Stimulated activated memory B cell treated with anti-CD40 and anti-IgM and Interleukin-4, amounts not matched to agents 10 μg/mL and 1 μg/mL and 100 μg/mL, for 72 hours (primary cell): ENCODE results near the gene PAN3.

ENCODE experiments used
- ATAC-seq: fragments of 150-1000 bp; cut with Tn5 transposase; 2 replicates; pipeline ENCODE4 v1.10.0; 2021
- H3K27ac Mint-ChIP-seq: one replicate; pipeline ENCODE4 v1.8.0; 2022; ENCODE audit warnings: mild to moderate bottlenecking, mixed read lengths
- H3K27me3 Mint-ChIP-seq: one replicate; pipeline ENCODE4 v1.8.0; 2022; ENCODE audit warnings: mixed read lengths
- H3K36me3 Mint-ChIP-seq: one replicate; pipeline ENCODE4 v1.8.0; 2022; ENCODE audit warnings: mixed read lengths
- H3K4me1 Mint-ChIP-seq: one replicate; pipeline ENCODE4 v1.8.0; 2022; ENCODE audit warnings: mixed read lengths
- H3K4me3 Mint-ChIP-seq: one replicate; pipeline ENCODE4 v1.8.0; 2022; ENCODE audit warnings: mild to moderate bottlenecking, moderate library complexity, mixed read lengths
- H3K9me3 Mint-ChIP-seq: one replicate; pipeline ENCODE4 v1.8.0; 2022; ENCODE audit warnings: mixed read lengths

Gene PAN3

DNA sequence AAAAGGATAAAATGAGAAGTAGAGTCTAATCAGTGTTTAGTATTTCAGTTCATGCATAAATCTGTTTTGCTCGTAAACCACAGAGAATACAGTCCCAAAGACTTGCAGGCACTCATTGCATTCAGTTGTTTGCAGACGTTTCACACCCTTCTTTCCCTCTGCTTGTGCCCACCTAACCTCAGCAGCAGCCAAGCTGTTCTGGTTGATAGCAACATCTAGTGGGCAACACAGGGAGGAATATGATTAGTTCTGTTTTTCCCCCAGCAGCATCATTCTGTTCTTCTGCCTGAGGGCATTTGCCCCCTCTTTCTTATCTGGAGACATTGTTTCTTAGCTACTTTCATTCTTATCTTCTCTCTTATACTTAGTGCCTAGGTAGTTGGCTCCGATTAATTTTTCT, 135.6 kb downstream of the PAN3 start:
- Mint-ChIP-seq H3K27ac (no peak overlapping the region), H3K36me3 (peaks cover 37% of the 10 kb centered on the region), H3K4me3 (no peak overlapping the region), H3K4me1 (peaks cover 8% of the 10 kb centered on the region), H3K9me3 (no peaks in the 10 kb centered on the region), H3K27me3 (no peaks in the 10 kb centered on the region)
- ATAC-seq, result no peak

DNA sequence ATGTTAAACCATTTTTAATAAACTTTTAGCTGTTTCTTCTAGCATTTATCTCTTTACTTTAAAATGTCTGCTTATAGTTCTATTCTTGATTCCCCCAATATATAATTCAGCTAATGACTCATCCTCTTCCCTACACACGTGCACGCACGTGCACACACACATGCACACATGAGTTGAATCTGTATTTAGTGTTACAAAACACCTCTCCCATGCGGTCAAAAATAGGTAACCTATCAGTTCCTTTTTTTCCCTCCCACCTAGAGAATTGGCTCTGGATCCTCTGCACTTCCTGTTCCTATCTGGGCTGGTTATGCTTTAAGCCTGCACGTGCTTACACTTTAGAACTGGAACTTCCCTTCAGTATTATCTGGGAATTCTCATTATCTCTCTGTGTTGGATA, 144.1 kb downstream of the PAN3 start:
- no peak overlapping the region for H3K27ac Mint-ChIP-seq
- no peaks in the 10 kb centered on the region for H3K9me3 Mint-ChIP-seq
- ATAC-seq, result no peak
- peaks cover 64% of the 10 kb centered on the region for H3K36me3 Mint-ChIP-seq
- H3K27me3 Mint-ChIP-seq, result no peaks in the 10 kb centered on the region
- no peak overlapping the region for H3K4me3 Mint-ChIP-seq
- no peaks in the 10 kb centered on the region for H3K4me1 Mint-ChIP-seq

DNA sequence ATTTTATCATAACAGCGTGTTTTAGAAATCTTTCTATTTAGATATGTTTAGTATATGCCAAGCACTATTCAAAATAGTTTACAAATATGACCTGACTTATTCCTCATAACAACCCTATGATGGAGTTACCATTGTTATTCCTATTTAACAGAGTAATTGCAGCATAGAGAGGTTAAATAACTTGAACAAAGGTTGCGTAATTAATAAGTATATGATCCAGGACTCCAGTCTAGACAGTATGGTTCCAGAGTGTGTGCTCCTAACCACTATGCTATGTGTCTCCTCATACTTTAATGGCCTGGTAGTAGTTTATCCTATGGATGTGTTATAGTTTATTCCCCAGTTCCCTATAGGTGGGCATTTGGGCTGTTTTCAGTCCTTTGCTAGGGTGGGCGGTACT, 145.3 kb downstream of the PAN3 start:
- Mint-ChIP-seq H3K4me3 (no peak overlapping the region), H3K9me3 (no peaks in the 10 kb centered on the region), H3K27ac (no peak overlapping the region), H3K27me3 (no peaks in the 10 kb centered on the region), H3K4me1 (no peaks in the 10 kb centered on the region), H3K36me3 (peaks cover 73% of the 10 kb centered on the region)
- ATAC-seq, result no peak

DNA sequence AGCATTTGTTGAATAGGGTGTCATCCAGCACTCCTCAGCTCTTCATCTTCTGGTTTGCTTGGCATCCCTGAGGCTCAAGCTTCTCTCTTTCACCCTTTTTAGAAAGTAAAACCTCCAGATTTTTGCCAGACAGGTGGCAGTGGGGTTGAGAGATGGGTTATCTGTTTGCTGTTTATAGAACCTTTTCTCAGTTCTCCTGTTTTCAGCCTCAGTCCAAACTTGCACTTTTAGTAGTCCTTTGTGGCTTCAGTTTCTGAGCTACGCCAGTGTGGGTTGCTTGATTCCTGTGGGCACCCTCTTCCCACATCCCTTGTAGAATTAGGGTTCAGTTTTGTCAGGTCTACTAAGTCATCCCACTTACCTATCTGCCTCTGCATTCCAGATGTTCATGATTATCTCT, 147.9 kb downstream of the PAN3 start:
- Mint-ChIP-seq H3K4me1 (no peaks in the 10 kb centered on the region), H3K36me3 (peaks cover 70% of the 10 kb centered on the region), H3K27me3 (no peaks in the 10 kb centered on the region), H3K9me3 (no peaks in the 10 kb centered on the region), H3K4me3 (no peak overlapping the region), H3K27ac (no peak overlapping the region)
- ATAC-seq, result no peak

DNA sequence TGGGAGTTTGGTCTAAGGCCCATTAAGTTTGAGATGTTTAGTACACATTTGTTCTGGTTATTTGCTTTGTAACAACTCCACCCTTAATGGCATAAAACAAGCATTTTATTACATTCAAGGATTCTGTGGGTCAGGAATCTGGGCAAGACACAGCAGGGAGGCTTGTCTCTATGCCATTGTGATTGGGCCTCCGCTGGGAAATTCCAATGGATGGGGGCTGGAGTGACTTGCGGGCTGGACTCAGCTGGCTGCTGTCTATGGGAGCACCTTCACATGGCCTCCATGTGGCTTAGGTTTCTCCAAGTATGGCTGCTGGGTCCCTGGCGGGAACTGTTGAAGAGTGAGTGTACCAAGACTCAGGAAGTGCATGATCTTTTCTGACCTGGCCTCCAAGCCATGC, 159.0 kb downstream of the PAN3 start:
- Mint-ChIP-seq H3K4me1 (peaks cover 27% of the 10 kb centered on the region), H3K27me3 (no peaks in the 10 kb centered on the region), H3K4me3 (no peak overlapping the region), H3K27ac (no peak overlapping the region), H3K36me3 (peaks cover 31% of the 10 kb centered on the region), H3K9me3 (no peaks in the 10 kb centered on the region)
- no peak for ATAC-seq

DNA sequence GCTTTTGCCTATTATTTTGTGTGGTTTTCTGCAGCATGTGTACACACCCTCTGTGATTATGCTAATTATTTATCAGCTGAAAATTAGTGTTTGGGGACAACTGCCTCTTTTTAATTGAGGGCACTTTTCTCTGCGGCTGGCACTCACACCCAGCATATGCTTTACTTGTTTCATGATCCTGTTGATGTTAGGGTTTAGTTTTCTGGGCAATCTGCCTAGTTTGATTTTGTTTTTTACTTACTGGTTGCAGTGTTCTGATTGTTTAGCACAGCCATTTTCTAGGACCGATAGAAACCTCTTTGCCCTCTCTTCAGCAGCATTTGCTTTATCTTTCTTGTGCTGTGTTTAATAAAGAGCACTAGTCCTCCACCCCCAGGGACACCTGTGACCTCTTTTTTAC, 161.6 kb downstream of the PAN3 start:
- no peak for ATAC-seq
- Mint-ChIP-seq H3K36me3 (peaks cover 12% of the 10 kb centered on the region), H3K4me1 (peaks cover 27% of the 10 kb centered on the region), H3K27me3 (no peaks in the 10 kb centered on the region), H3K27ac (no peak overlapping the region), H3K9me3 (no peaks in the 10 kb centered on the region), H3K4me3 (no peak overlapping the region)

DNA sequence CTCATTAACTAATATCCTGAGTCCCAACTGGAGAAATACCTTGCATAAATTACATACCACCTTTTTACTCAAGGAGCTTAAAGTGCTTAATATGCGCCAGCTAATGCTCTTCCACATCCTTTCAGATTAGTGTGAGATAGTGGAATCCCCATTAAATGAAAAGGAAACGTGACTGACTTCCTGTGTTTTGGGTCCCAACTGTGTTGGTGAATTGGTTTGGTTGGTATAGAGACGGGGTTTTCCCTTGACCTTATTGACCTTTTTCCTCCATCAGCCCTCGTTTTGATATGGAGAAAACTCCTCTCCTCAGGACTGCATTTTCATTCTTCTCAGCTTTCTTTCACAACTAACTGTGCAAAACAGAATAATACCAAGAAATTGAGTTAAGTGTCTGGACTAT, 163.5 kb downstream of the PAN3 start:
- H3K4me1 Mint-ChIP-seq, result peaks cover 24% of the 10 kb centered on the region
- no peak for ATAC-seq
- H3K27me3 Mint-ChIP-seq, result no peaks in the 10 kb centered on the region
- no peak overlapping the region for H3K27ac Mint-ChIP-seq
- no peaks in the 10 kb centered on the region for H3K36me3 Mint-ChIP-seq
- no peak overlapping the region for H3K4me3 Mint-ChIP-seq
- no peaks in the 10 kb centered on the region for H3K9me3 Mint-ChIP-seq

DNA sequence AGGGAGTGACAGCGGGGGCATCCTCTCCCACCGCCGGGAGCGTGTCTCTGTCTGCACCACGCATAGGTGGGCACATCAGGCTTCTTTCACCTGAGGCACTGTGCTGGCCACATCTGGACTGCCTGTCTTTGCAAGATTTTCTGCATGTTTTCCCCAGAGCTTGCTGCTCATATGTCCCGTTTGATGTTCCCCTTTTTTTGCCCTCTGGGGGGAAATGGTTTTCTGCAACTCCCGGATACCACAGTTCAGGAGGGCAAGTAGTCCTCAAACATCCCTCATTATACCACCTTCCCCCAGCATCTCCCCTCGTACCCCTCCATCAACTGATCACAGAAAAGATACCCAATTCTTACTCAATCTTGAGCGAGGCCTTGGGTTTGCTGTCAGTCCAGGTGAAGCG, 168.0 kb downstream of the PAN3 start:
- Mint-ChIP-seq H3K4me1 (peaks cover 5% of the 10 kb centered on the region), H3K36me3 (no peaks in the 10 kb centered on the region), H3K27me3 (no peaks in the 10 kb centered on the region), H3K4me3 (no peak overlapping the region), H3K9me3 (no peaks in the 10 kb centered on the region), H3K27ac (no peak overlapping the region)
- no peak for ATAC-seq

DNA sequence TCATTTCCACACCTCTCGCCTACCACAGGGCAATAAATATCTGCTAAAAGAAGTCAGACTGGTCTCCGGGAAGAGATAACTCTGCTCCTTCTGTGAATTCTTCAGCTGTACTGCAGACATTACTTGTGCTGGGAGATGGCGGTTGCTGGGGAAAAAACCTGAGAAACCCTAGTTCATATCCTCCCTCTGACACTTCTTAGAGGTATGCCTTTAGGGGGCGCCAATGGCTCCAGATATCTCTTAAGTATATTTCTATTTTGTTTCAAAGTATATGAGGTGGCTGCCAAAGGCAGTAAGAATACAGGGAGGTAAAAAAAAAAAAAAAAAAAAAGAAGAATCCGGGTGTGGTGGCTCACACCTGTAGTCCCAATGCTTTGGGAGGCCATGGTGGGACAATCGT, 175.2 kb downstream of the PAN3 start:
- Mint-ChIP-seq H3K27me3 (no peaks in the 10 kb centered on the region), H3K36me3 (no peaks in the 10 kb centered on the region), H3K9me3 (no peaks in the 10 kb centered on the region), H3K4me3 (no peak overlapping the region), H3K27ac (no peak overlapping the region), H3K4me1 (no peaks in the 10 kb centered on the region)
- no peak for ATAC-seq

DNA sequence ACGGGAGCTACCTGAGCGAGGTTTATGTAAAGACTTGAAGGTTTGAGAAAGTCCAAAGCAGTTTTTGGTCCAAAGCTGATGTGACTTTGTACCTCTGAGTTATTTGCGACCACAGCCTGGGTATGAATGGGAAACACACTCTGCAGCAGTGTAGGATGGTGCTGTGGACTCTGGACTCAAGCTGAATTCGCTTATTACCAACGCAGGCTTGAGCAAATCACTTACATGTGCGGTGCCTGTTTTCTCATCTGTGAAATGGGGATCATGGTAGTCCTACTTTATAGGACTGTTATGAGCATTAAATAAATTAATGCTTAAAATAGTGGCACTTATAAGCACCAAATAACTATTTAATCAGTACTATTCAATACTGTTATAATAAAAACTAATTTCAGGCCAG, 176.5 kb downstream of the PAN3 start:
- Mint-ChIP-seq H3K4me3 (no peak overlapping the region), H3K4me1 (no peaks in the 10 kb centered on the region)

DNA sequence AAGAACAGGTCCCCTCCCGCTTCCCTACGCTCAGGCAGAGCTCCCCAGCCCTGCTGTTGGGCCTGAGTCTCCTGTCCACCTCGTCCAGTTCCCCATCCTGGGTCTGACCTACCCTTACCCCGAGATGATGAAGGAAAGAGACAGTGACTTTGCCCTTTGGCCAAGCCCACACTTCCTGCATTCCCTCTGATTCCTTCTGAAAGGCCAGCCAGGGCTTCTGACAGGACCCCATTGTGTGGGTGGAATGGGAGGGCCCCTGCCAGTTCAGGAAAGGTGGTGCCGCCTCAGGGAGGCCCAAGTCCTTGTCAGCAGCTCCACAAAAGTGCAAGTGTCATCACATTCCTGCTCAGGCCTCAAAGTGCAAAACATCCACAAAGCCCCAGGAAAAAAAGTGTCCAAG, 177.8 kb downstream of the PAN3 start:
- ATAC-seq, result peak; percentile 10
- Mint-ChIP-seq H3K27me3 (no peaks in the 10 kb centered on the region), H3K27ac (no peak overlapping the region), H3K9me3 (no peaks in the 10 kb centered on the region), H3K4me1 (no peaks in the 10 kb centered on the region), H3K4me3 (no peak overlapping the region), H3K36me3 (no peaks in the 10 kb centered on the region)

More for the DNA sequence above, 176.5 kb downstream of the PAN3 start:
- Mint-ChIP-seq H3K27ac (no peak overlapping the region), H3K27me3 (no peaks in the 10 kb centered on the region), H3K36me3 (no peaks in the 10 kb centered on the region), H3K9me3 (no peaks in the 10 kb centered on the region)
- no peak for ATAC-seq

DNA sequence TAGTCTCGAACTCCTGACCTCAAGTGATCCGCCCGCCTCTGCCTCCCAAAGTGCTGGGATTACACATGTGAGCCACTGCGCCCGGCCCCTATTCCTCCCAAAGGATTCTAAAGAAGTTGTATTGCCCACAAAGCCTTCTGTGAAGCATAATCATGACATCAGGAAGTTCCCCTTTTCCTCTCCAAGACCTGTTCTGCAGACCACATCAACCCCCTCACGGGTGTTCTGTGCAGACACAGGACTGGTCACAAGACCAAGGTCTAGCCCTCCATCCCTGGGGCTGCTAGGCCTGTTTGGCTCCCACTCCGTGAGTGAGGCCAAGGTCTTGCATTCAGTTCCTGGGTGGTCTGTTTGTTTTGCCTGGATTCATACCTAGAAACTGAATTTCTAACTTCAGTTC, 178.5 kb downstream of the PAN3 start:
- H3K27me3 Mint-ChIP-seq, result no peaks in the 10 kb centered on the region
- no peak overlapping the region for H3K27ac Mint-ChIP-seq
- no peaks in the 10 kb centered on the region for H3K4me1 Mint-ChIP-seq
- H3K36me3 Mint-ChIP-seq, result no peaks in the 10 kb centered on the region
- H3K9me3 Mint-ChIP-seq, result no peaks in the 10 kb centered on the region
- H3K4me3 Mint-ChIP-seq, result no peak overlapping the region
- ATAC-seq, result peak; percentile 29

DNA sequence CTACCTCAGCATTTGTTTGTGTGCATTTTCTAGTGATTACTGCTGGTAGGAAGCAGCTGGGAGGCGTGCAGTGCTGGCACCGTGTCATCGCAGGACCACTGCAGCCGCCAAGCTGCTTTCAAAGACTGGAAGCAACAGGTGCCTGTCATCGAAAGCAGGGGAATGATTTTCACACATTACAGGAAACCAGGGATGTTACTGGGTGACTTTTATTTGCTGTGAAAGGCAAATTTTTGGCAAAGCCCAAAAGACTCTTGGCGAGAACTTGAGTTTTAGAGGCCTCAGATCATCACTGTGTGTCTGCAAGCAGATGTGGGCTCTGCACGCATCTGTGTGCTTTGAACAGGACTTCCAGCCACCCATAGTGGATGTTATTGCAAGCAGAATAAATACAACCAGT, 180.2 kb downstream of the PAN3 start:
- Mint-ChIP-seq H3K9me3 (no peaks in the 10 kb centered on the region), H3K27me3 (no peaks in the 10 kb centered on the region), H3K36me3 (no peaks in the 10 kb centered on the region), H3K4me1 (no peaks in the 10 kb centered on the region), H3K4me3 (no peak overlapping the region), H3K27ac (no peak overlapping the region)
- no peak for ATAC-seq

DNA sequence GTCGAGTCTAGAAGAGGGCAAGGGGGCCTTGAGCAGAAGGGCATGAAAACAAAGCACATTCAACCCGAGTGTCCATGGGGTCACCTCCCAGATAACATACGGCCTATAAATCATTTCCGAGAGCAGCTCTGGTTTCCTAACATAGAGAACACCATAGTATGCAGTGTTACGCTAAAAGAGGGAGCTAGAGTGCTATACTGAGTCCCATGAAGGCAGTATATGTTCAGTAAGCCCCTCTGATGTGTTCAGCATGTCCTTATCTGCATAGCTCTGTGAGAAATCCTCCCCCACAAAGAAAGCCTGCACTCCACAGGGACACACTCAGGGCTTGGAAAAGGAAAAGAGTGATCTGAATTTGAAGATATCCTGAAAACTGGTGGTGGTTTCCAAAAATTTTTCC, 181.2 kb downstream of the PAN3 start:
- Mint-ChIP-seq H3K4me1 (peaks cover 7% of the 10 kb centered on the region), H3K36me3 (no peaks in the 10 kb centered on the region), H3K9me3 (no peaks in the 10 kb centered on the region), H3K27ac (no peak overlapping the region), H3K4me3 (no peak overlapping the region), H3K27me3 (no peaks in the 10 kb centered on the region)
- ATAC-seq, result no peak

DNA sequence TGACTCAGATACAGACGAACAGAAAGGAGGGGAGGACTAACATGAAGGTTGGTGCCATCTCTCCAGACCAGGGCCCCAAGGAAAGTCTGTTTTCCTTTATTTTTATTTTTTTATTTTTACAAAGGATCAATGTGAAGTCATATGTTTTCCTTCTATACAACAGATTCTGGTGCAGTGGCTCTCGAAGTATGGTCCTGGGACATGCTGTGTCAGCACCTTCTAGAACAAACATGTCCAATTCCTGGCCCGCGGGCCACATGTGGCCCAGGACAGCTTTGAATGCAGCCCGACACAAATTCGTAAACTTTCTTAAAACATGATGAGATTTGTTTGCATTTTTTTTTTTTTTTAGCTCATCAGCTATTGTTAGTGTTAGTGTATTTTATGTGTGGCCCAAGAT, 181.9 kb downstream of the PAN3 start:
- no peak for ATAC-seq
- Mint-ChIP-seq H3K36me3 (no peaks in the 10 kb centered on the region), H3K27ac (no peak overlapping the region), H3K9me3 (no peaks in the 10 kb centered on the region), H3K27me3 (no peaks in the 10 kb centered on the region), H3K4me3 (no peak overlapping the region), H3K4me1 (peaks cover 7% of the 10 kb centered on the region)

DNA sequence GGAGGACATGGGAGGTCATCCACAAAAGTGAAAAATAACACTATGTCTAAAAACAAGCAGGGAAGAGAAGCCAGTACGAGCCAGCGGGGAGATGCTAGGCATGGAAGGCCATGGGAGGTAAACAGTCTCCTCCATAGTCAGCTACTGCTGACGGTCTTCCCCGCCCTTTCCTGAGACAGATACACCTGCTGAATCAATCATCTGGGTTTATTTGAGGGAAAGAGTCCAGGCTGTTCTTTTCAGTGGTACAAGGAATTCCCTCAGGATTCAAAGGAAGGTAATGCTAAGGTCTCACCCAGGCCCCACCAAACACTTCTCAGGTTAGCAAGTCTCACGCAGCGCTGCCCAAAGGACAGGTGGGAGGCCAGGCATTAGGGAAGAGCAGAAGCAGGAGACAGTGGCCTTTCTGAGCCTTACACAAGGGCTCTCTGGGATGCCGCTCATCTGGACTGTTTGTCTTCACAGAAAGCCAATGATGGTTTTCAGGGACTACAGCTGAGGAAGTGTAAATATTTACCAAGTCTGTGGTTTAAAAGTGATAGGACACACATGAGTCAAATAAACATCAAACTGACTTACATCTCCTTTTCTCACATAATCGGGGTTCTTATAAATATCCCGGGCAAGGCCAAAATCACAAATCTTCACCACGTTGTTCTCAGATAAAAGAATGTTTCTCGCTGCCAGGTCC, 182.7 kb downstream of the PAN3 start:
- H3K36me3 Mint-ChIP-seq, result no peaks in the 10 kb centered on the region
- H3K4me1 Mint-ChIP-seq, result peaks cover 7% of the 10 kb centered on the region
- no peak for ATAC-seq
- no peaks in the 10 kb centered on the region for H3K27me3 Mint-ChIP-seq
- no peaks in the 10 kb centered on the region for H3K9me3 Mint-ChIP-seq
- no peak overlapping the region for H3K4me3 Mint-ChIP-seq
- no peak overlapping the region for H3K27ac Mint-ChIP-seq

DNA sequence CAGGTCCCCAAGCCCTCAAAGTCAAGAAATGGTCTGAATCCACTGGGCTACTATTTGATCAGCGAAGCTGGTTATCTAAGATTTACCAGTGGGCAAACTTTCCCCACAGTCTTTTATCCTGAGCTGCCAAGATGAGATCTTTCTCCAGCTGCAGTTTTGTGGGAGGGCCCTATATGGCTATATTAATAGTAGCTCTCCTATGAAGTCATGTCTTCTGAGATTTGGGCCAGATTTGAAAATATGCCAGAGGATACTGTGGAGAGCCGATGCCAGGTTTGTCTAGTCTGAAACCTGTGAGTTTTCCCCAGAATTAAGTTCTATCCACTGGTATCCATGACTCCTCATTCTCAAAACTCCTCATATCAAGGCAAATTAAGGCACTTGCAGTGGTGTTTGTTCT, 183.4 kb downstream of the PAN3 start:
- peaks cover 7% of the 10 kb centered on the region for H3K4me1 Mint-ChIP-seq
- no peaks in the 10 kb centered on the region for H3K36me3 Mint-ChIP-seq
- ATAC-seq, result no peak

More for the DNA sequence above, 183.4 kb downstream of the PAN3 start:
- Mint-ChIP-seq H3K27me3 (no peaks in the 10 kb centered on the region), H3K9me3 (no peaks in the 10 kb centered on the region), H3K27ac (no peak overlapping the region), H3K4me3 (no peak overlapping the region)
